DMS153 treated with DMSO at 0.1 percent for 48 hours (cell line): Measurements from ENCODE around the gene PHACTR3.

Source experiments
- DNase-seq: peaks from one replicate; lab custom pipeline; 2025; ENCODE audit not compliant: unreplicated experiment; lab: John Stamatoyannopoulos, UW

PHACTR3 gene

DNA sequence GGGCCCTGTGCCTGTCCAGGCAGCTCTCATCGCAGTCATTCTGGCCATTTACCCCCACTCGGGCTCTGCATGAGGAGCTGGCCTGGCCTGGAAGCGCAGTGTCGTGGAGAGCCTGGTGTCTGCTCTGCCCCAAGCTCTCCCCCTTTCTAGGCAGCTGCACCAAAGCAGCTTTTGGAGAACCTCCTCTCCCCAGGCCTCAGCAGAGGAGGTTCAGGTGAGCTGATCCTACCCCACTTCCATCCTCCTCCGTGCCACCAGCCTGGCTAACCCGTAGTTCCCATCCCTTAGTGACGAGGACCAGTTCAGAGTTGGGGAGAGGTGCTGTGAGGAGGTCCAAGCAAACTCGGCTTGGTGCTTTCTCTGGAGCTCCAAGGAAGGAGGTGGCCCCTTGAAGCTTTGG is 30.5 kb upstream of the PHACTR3 start:
- DNase-seq: no peak

DNA sequence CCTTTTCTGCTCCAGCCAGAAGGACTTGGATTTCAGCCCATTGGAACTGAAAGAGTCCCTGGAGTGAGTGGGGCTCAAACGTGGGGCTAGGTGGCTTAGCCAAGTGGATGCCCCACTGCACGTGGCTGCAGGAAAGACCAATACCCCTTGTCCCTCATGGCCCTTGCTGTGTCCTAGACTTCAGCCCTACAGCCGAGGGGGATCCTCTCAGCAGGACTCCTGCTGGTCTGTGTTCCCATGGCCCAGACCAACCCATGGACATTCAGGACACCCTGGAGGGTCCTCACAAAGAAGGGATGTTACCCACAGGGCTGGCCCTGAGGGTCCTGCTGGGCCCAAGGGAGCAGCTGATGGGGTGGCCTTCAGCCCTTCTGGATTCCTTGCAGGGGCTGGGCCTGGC is 30.0 kb upstream of the PHACTR3 start:
- no peak for DNase-seq

DNA sequence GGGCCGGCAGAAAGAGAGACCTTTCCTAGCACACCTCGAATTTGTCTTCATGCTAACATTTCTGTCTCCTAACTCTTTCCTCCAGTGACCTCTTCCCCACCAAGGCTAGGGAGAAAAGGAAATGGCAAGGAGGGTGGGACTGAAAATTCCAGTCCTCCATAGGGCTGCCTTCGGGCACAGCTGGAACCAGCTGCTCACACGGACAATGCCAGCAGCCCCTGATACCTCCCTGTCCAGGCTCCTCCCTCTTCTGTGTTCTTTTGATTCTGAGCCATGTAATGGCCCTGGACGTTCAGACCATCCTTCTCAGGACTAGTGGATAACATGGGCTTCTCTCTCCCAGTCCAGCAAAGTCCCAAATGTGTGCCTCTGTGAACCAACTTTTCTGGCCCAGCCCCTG is 29.1 kb upstream of the PHACTR3 start:
- no peak for DNase-seq

- no peak for DNase-seq
Observed at GRCh38 chr20:59575653-59576052, 28.7 kb upstream of the PHACTR3 start.

GRCh38 chr20:59576216-59576953 is 28.0 kb upstream of the PHACTR3 start:
- DNase-seq: no peak

DNA sequence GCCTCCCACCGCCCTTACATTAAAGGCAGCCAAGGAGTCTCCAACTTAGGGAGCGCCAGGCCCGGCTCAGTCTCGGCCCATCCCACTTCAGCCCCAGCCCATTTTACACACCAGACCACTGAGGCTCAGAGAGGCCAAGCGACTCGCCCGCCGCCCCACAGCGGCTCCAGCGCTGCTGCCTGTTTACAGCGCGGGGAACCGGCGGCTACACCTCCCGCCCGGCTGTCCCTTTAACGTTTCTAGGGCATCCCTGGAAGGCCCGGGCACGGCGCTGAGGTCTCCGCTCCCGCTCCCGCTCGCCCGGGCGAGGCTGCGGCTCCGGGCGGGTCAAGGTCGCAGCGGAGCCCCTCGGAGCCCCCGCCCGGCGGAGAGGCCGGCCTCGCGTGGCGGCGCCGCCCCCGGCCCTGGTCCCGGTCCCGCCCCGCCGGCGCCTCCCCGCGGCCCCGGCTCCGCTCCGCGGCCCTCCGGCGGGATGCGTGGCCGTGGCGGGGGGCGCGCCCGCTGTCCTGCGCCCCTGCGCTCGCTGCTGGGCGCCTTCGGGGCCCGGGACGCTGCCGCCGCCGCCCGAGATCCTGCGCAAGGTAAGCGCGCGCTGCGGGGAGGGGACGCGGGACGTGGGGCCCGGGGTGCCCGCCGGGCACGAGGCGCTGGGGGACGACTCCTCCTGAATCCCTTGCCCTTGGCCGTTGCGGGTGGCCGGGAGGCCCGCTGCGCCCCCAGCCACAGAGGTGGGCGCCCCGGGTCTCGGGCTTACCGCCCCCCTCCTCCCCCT is 27.1 kb upstream of the PHACTR3 start:
- no peak for DNase-seq

GRCh38 chr20:59577809-59578435 is 26.4 kb upstream of the PHACTR3 start:
- DNase-seq: no peak

DNA sequence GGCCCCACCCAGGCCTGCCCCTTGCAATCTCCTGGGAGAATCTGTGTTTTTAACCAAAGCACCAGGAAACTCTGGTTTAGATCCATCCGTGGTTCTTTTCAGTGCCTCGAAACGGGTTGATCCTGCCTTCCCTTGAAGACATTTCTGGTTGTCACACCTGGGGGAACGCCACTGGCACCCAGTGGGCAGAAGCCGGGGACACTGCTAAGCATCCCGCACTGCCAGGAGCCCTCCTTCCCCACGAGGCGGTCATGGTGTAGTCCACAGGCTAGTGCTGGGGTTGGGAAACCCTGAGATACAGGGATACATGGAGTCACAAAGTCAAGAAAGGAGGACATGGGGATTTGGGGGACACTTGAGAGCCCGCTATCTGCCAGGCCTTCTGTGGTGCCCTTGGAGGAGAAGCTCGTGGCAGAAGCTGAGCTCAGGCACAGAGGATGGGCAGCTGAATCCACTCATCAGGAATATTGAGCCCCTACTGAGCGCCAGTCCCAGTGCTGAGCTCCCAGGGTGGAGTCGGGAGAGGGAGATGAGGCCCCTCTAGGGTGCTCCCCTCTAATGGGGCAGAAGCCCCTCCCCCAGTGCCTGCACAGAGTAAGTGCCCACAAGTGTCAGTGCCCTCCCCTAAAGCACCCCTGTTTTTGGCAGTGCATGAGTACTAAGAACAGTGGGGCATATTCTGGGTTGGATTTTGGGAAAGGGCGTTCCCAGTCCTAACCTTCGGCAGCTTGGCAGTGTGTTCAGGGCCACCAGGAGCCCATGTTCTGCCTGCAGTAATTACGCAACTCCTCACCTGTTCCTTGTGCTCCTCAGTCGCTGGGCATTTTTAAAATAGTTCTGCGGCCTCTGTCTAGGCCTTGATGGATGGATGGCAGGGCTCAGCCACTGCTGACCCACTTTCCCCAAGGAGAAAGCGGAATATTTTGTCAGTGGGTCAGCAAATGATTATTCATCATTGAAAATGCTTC is 25.6 kb upstream of the PHACTR3 start:
- DNase-seq: no peak

- DNase-seq: no peak
Observed at GRCh38 chr20:59579404-59580145, 24.8 kb upstream of the PHACTR3 start.

DNA sequence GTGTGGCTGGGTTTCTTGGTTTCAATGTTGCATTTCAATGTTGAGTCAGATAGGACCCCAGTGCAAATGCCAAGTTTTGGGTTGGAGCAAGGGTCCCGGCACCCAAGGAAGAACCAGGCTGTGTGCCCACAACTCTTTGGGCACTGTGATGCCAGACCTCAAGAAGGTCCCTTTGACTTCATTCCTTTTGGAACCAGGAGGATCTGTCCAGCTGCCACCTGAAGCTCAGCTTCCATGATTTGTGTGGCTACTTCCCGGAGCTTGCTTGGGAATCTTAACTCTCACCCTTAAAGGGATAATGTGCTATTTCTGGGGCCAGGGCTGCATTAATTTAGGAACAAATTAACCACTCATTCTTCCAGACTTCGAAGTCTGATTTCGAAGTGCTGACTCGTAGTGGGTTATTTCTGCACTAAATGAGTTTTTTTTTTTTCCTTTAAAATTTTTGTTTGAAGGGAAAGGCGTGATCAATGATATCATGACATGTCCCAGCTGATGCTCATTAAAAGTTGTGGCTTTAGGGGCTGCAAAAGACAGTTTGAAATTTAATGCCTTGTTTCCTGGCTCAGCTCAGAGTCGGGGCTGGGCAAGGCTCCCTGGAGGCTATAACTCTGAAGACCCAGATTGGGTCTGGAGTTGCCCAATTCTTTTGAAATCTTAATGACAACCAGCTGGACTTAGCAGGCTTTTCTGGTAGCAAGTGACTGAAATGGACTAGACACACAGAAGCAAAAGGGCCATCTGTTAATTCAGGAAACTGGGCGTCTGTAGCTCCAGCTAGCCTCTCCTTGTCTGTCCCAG is 24.0 kb upstream of the PHACTR3 start:
- no peak for DNase-seq

- no peak for DNase-seq
Observed at GRCh38 chr20:59580991-59581401, 23.3 kb upstream of the PHACTR3 start.

DNA sequence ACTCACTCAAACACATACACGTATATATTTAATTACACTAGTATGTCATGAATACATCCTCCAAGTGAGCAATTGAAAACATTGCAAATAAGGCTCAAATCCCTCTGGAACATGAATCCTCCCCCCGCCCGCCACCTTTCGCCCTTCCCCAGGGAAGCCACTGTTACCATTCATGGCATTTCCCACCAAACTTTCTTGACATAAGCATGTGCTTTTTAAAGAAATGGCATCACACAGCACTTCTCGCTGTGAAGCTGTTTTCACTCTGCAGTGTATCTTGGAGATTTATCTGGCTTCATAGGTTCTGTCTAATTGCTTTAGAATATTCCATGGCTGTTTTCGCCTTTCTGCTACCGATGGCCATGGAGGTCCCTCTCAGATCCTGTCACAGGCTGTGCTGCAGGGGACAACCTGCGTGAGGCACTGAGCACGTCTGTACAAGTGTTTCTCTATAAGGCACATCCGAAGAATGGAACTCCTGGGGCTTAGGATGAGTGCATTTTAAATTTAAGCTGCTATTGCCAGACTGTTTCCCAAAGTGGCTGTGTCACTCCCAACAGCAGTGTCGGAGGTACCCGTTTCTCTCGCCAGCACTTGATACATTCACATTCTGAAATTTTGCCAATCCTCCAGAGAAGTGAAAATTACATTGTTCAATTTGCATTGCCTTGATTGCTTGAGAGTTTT is 22.2 kb upstream of the PHACTR3 start:
- no peak for DNase-seq

DNA sequence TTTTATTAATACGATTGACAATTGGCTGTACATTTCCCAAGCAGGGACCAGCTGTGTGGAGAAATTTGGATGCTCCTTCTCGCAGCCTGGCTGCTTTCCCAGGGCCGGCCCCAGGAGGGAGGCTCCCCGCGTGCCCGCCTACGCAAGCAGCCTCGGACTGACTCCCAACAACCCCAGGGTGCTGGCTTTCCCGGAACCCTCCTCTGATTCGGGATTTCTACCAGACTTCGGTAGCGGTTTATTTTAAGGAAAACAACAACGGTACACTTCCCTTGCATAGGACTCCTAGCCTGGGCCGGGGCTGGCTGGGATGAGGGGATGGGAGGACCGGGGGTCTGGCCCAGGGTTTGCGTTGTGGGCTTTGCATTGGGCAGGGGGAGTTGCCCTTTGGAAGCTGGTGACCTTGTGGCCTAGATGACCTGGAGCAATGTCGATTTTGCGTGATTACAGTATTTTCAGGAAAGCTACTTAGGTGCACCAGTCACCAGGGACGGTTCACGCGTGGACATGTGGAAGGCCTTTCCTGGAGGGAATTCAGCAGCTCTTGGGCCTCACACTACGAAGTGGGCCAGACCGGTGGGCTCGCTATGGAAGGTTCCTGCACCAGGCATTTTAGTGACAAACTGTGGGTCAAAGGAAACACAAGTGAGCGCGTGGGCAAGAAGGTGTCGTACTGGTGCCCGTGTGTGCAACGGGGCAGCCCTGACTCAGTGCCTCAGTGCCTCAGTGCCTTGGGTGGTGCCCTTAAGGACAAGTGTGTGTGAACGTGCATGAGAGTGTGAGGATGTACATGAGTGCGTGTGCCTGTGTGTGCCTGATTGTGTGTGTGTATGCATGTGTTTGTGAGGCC is 20.7 kb upstream of the PHACTR3 start:
- DNase-seq: no peak

- no peak for DNase-seq
Observed at GRCh38 chr20:59584278-59584925, 19.9 kb upstream of the PHACTR3 start.

DNA sequence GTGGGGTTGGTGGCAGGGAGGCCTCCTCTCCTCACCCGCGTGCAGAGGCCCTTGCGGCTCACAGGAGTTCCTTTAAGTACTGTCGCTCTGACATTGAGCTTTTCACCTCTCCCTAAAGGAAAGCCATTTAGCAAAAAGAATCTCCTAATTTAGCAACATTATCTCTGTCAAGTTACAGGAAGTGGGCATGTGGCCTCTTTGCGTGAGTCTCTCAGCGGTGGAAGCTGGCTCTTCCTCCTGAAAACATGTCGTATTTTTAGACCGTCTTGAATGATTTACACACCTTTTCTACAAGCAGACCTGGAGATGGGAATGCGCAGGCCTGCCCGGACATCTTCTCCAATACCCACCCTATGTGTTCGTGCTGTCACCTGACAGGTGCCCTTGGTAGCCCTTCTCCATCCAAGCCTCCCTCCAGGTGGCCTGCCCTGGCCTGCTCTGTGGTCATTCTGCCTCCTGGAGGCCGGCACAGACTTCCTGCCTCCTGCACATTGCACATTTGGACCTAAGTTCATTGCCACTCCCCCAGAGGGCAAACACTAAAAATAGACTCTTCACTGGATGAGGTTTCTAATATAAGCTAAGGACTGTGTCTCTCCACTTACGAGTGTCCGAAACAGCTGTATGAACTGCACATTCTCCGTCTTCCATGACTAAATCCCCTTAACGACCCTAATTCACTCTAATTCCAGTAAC is 18.5 kb upstream of the PHACTR3 start:
- DNase-seq: no peak

DNA sequence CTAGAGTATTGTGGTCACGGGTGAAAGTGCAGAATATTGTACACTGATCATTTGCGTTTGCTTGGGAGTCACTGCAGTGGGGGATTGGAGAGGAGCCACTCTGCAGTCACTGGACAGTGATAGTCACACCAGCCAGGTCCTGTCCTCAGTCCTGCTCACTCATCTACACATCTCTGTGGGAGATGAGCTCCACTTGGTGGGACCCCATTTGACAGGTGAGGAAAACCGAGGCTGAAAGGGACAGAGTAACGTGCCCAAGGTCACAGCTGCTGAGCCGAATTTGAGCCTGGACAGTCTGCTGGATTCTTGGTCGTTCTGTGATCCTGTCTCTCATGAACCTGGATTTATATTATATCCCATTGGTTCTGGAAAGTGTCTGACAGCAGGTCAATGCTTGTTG is 17.7 kb upstream of the PHACTR3 start:
- no peak for DNase-seq

DNA sequence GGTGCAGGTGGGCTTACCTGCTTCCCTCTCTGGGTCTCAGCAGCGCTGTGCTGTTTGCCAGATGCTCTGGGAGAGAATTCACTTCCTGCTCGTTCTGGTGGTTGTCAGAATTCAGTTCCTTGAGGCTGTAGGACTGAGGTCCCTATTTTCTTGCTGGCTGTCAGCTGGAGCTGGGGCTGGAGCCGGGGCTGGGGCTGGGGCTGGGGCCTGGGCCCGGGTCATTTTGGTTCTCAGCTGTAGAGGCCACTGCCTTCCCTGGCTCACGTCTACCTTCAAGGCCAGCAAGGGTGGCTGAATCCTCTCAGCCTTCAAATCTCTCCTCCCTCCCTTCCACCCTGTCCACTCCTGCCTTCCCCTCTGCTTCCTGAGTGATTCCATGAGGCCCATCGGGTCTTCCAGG is 16.8 kb upstream of the PHACTR3 start:
- DNase-seq: no peak
